OCI-LY1 (cell line): ENCODE measurements around the gene AHCY.
A peak's percentile ranks its signal among the peaks of the same experiment; 100 is the strongest.

Experiments used
- H2AFZ ChIP-seq: fragments of 200-600 bp; sonication (generic), shearing (Covaris generic); 2 replicates; pipeline ENCODE4 v1.6.0; 2014; ENCODE audit warnings: antibody characterized with exemption, mild to moderate bottlenecking, low read length
- H3F3A ChIP-seq: fragments of 200-600 bp; sonication (generic), shearing (Covaris generic); 2 replicates; pipeline ENCODE4 v1.6.0; 2014; ENCODE audit warnings: mild to moderate bottlenecking, antibody characterized with exemption, low read length, moderate library complexity; ENCODE audit not compliant: insufficient read depth
- H3K27ac ChIP-seq: fragments of 200-600 bp; sonication (generic); 2 replicates; pipeline ENCODE4 v1.5.1; 2014; ENCODE audit warnings: low read length, mixed run types, mild to moderate bottlenecking, low read depth; ENCODE audit not compliant: poor library complexity, severe bottlenecking
- H3K27me3 ChIP-seq: fragments of 200-600 bp; sonication (generic); 2 replicates; pipeline ENCODE4 v1.6.0; 2014; ENCODE audit warnings: antibody characterized with exemption, mild to moderate bottlenecking, low read length, moderate library complexity; ENCODE audit not compliant: insufficient read depth
- H3K36me3 ChIP-seq: fragments of 200-600 bp; sonication (generic); 2 replicates; pipeline ENCODE4 v1.6.1; 2014; ENCODE audit warnings: mild to moderate bottlenecking, antibody characterized with exemption, low read length, moderate library complexity, mixed read lengths; ENCODE audit not compliant: insufficient read depth
- H3K4me1 ChIP-seq: fragments of 200-600 bp; sonication (generic); 2 replicates; pipeline ENCODE4 v1.5.1; 2014; ENCODE audit warnings: mild to moderate bottlenecking, low read length, moderate library complexity; ENCODE audit not compliant: insufficient read depth, severe bottlenecking
- H3K4me2 ChIP-seq: fragments of 200-600 bp; sonication (generic), shearing (Covaris generic); 2 replicates; pipeline ENCODE4 v1.6.1; 2014; ENCODE audit warnings: low read length
- H3K4me3 ChIP-seq: fragments of 200-600 bp; sonication (generic); 2 replicates; pipeline ENCODE4 v1.5.1; 2014; ENCODE audit warnings: low read length, low read depth, mild to moderate bottlenecking, mixed read lengths; ENCODE audit not compliant: poor library complexity, severe bottlenecking
- H3K79me2 ChIP-seq: fragments of 200-600 bp; shearing (Covaris generic); 2 replicates; pipeline ENCODE4 v1.6.1; 2016; ENCODE audit warnings: mixed run types, low read length, mixed read lengths; ENCODE audit not compliant: insufficient read depth
- H3K9ac ChIP-seq: fragments of 200-600 bp; sonication (generic), shearing (Covaris generic); 2 replicates; pipeline ENCODE4 v1.6.1; 2014; ENCODE audit warnings: mild to moderate bottlenecking, low read length, mixed read lengths
- H3K9me2 ChIP-seq: fragments of 200-600 bp; sonication (generic), shearing (Covaris generic); 2 replicates; pipeline ENCODE4 v1.6.1; 2014; ENCODE audit warnings: low read depth, mild to moderate bottlenecking, low read length, mixed read lengths
- H3K9me3 ChIP-seq: fragments of 200-600 bp; shearing (Covaris generic); 2 replicates; pipeline ENCODE4 v1.6.1; 2014; ENCODE audit warnings: low read length, mixed read lengths
- H4K20me1 ChIP-seq: fragments of 200-600 bp; sonication (generic), shearing (Covaris generic); 2 replicates; pipeline ENCODE4 v1.6.0; 2016; ENCODE audit warnings: mild to moderate bottlenecking, low read length; ENCODE audit not compliant: insufficient read depth
- CTCF ChIP-seq: fragments of 200-600 bp; sonication (generic), shearing (Covaris generic); IDR thresholded peaks from 2 replicates; pipeline ENCODE4 v1.5.1; 2017; ENCODE audit warnings: mild to moderate bottlenecking, antibody characterized with exemption, low read length, moderate library complexity, mixed read lengths
- EZH2 ChIP-seq: fragments of 200-600 bp; sonication (generic), shearing (Covaris generic); IDR thresholded peaks from 2 replicates; pipeline ENCODE4 v1.8.0; 2017; ENCODE audit warnings: borderline replicate concordance, mixed run types, mild to moderate bottlenecking, antibody characterized with exemption, low read length, moderate library complexity, mixed read lengths

The AHCY gene

GRCh38 chr20:34251619-34252018 lies 51.5 kb downstream of the AHCY start:
- no peaks in the 10 kb centered on the region for H3K79me2 ChIP-seq
- H3K4me2 ChIP-seq: no peak overlapping the region
- no peak overlapping the region for H2AFZ ChIP-seq
- H3K9me2 ChIP-seq: no peaks in the 10 kb centered on the region
- no peak overlapping the region for H3K27ac ChIP-seq
- H3K4me3 ChIP-seq: no peak overlapping the region
- TF ChIP-seq CTCF (no peak), EZH2 (no peak)
- H3K36me3 ChIP-seq: no peaks in the 10 kb centered on the region
- H3F3A ChIP-seq: no peaks in the 10 kb centered on the region
- peaks cover 14% of the 10 kb centered on the region for H3K4me1 ChIP-seq
- H4K20me1 ChIP-seq: no peaks in the 10 kb centered on the region
- H3K9ac ChIP-seq: no peak overlapping the region
- H3K27me3 ChIP-seq: no peaks in the 10 kb centered on the region
- H3K9me3 ChIP-seq: no peaks in the 10 kb centered on the region

GRCh38 chr20:34250005-34250404 lies 53.1 kb downstream of the AHCY start:
- peaks cover 14% of the 10 kb centered on the region for H3K4me1 ChIP-seq
- no peaks in the 10 kb centered on the region for H4K20me1 ChIP-seq
- H3K27ac ChIP-seq: peak overlapping the region; percentile 23
- H3K79me2 ChIP-seq: no peaks in the 10 kb centered on the region
- H2AFZ ChIP-seq: no peak overlapping the region
- no peaks in the 10 kb centered on the region for H3K9me3 ChIP-seq
- TF ChIP-seq CTCF (no peak), EZH2 (no peak)
- no peaks in the 10 kb centered on the region for H3K27me3 ChIP-seq
- no peak overlapping the region; the same call in 1 of the 2 replicates for H3K4me2 ChIP-seq
- no peak overlapping the region for H3K4me3 ChIP-seq
- H3K36me3 ChIP-seq: no peaks in the 10 kb centered on the region
- 0 out of 2 replicates have a peak overlapping the region, but pooled peaks have one; percentile 10 for H3K9ac ChIP-seq
- 0 out of 2 replicates have a peak, but pooled peaks cover 4% of the 10 kb centered on the region for H3F3A ChIP-seq
- no peaks in the 10 kb centered on the region for H3K9me2 ChIP-seq

GRCh38 chr20:34249291-34249690 lies 53.9 kb downstream of the AHCY start:
- Histone ChIP-seq H3K9ac (no peak overlapping the region), H3K27me3 (no peaks in the 10 kb centered on the region), H3K4me2 (no peak overlapping the region), H3F3A (0 out of 2 replicates have a peak, but pooled peaks cover 4% of the 10 kb centered on the region), H3K36me3 (no peaks in the 10 kb centered on the region), H3K27ac (peak overlapping the region; percentile 23), H2AFZ (no peak overlapping the region), H4K20me1 (no peaks in the 10 kb centered on the region), H3K9me2 (no peaks in the 10 kb centered on the region), H3K79me2 (no peaks in the 10 kb centered on the region), H3K4me3 (no peak overlapping the region), H3K9me3 (no peaks in the 10 kb centered on the region), H3K4me1 (peaks cover 14% of the 10 kb centered on the region)
- TF ChIP-seq EZH2 (no peak), CTCF (no peak)
